GM21723 (cell line): ENCODE measurements around the gene SLC9A4.

Experiments
- ATAC-seq: cut with Tn5 transposase; IDR thresholded peaks from one replicate; pipeline ENCODE4 v1.9.1; 2021; ENCODE audit warnings: mild to moderate bottlenecking, moderate library complexity; ENCODE audit not compliant: unreplicated experiment

Gene SLC9A4

GRCh38 chr2:102494570-102494969 lies 21.5 kb downstream of the SLC9A4 start:
- ATAC-seq: no peak

GRCh38 chr2:102498414-102498813 lies 25.4 kb downstream of the SLC9A4 start:
- no peak for ATAC-seq

DNA sequence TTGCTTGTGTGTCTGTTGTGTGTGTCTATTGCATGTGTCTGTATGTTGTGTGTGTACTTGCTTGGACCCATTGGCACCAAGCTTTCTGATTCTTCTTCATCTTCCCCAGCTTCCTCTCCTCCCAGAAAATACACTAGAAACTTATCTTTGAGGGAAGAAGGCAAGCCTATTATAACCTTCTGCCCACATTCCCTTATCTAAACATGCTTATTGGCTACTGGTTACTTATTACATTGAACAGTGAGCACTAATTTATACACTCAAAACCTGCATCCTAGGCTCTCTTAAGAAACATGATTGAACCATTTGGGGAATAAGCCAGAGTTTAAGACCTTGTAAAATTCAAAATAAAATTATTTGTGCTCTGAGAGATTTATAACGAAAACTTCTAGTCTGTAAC lies 26.5 kb downstream of the SLC9A4 start:
- ATAC-seq: no peak

- ATAC-seq: no peak
These were observed 29.6 kb downstream of the SLC9A4 start for GRCh38 chr2:102502576-102502975.

GRCh38 chr2:102504833-102505232 lies 31.8 kb downstream of the SLC9A4 start:
- ATAC-seq: no peak

DNA sequence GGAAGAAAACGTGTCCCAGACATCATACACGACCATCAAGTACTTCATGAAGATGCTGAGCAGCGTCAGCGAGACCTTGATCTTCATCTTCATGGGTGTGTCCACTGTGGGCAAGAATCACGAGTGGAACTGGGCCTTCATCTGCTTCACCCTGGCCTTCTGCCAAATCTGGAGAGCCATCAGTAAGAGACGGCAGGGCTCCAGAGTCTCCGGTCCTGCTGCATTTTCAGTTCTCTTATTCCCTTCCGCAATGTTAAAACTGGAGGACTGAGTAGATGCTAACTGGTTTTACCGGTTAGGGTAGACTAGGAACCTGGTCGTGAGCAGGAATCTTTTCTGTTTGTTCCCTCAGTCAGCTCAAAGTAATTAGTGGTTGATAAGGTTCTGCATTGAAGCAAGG lies 32.3 kb downstream of the SLC9A4 start:
- no peak for ATAC-seq

GRCh38 chr2:102506743-102507142 lies 33.7 kb downstream of the SLC9A4 start:
- no peak for ATAC-seq

GRCh38 chr2:102508863-102509262 lies 35.8 kb downstream of the SLC9A4 start:
- ATAC-seq: no peak

- peak; percentile 56 for ATAC-seq
These were observed 36.7 kb downstream of the SLC9A4 start for GRCh38 chr2:102509749-102510148.

GRCh38 chr2:102510791-102511575 lies 38.0 kb downstream of the SLC9A4 start:
- no peak for ATAC-seq

DNA sequence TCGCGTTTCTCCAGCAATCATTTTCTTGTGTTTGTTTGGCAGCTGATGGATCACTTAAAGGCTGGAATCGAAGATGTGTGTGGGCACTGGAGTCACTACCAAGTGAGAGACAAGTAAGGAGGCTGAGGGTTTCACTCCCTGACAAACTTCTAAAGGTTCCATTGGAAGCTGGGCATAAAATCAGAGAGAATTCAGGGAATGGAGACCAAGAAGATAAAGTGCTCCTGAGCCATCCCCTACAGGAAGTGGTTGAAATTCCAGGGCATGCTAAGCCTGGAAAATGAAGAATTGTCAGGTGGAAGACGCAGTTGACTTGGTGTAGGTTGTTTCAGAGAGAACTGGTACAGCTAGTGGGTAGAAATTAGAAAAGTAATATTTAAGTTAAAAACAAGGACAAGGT lies 39.1 kb downstream of the SLC9A4 start:
- ATAC-seq: no peak

GRCh38 chr2:102513355-102513939 lies 40.4 kb downstream of the SLC9A4 start:
- ATAC-seq: no peak

GRCh38 chr2:102514061-102514785 lies 41.2 kb downstream of the SLC9A4 start:
- ATAC-seq: no peak

- no peak for ATAC-seq
These were observed 42.8 kb downstream of the SLC9A4 start for GRCh38 chr2:102515851-102516250.

DNA sequence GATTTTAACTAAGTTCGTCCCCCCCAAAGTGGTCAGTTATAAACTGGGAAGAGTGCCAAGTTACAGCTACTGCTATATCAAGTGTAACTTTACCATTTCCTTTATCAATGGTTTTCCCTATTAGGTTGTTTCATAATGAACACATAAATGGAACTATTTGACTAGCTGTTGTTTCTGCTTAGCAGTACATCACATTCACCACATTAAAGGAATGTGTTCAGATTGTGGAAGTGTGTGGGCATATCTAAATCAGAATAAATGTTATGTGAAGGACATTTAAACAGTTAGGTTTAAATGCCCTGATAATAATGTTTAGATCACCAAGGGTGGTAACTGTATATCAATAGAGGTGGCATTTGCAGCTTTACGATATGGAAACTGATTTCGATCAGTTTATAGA lies 45.1 kb downstream of the SLC9A4 start:
- ATAC-seq: no peak

- peak; percentile 77 for ATAC-seq
These were observed 47.0 kb downstream of the SLC9A4 start for GRCh38 chr2:102520009-102520408.

GRCh38 chr2:102520801-102521200 lies 47.8 kb downstream of the SLC9A4 start:
- no peak for ATAC-seq

DNA sequence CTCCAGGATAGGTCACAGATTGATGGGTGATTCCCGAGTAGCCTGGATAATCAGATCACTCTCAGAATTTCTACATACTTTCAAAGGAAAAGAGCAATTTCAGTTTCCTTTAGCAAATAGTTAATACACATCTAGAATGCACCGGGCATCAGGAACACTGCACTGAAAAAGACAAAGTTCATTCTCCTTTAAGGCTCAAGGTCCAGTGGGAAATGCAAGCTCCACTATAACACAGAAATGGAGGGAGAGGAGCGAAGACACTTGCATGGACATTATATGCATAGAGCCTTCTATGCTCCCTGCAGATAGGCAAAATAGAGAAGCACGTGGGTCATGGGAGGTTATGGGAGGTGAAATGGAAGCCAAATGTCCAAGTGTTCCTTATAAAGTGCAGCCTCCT lies 49.1 kb downstream of the SLC9A4 start:
- no peak for ATAC-seq

DNA sequence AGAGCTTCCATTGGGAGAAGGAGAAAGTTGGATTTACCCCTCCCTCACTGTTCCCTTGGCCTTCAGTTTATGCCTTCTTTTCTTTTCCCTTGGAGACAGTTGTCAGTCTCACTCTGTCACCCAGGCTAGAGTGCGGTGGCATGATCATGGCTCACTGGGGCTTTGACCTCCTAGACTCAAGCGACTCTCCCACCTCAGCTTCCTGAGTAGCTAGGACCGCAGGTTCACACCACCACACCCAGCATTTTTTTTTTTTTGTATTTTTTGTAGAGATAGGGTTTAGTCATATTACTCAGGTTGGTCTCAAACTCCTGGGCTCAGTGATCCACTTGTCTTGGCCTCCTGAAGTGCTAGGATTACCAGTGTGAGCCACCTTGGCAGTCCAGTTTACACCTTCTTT lies 49.9 kb downstream of the SLC9A4 start:
- ATAC-seq: no peak

- ATAC-seq: no peak
These were observed 50.6 kb downstream of the SLC9A4 start for GRCh38 chr2:102523651-102524050.

DNA sequence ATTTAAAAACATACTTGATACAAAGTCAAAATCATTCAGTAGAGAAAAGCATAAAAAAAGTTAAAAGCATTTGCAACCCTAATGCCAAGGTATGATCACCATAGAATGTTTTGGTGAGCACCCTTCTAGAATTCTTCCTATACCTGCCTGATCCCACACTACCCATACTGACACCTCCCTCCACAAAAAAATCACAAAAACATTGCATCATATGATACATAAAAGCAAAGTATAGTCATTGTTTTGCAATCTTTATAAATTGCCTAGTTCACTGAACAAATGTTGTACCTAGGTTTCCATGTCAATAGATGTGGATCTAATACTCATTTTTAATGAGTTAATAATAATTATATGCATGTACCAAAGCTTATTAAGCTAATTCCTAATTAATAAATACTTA lies 54.1 kb downstream of the SLC9A4 start:
- ATAC-seq: no peak

DNA sequence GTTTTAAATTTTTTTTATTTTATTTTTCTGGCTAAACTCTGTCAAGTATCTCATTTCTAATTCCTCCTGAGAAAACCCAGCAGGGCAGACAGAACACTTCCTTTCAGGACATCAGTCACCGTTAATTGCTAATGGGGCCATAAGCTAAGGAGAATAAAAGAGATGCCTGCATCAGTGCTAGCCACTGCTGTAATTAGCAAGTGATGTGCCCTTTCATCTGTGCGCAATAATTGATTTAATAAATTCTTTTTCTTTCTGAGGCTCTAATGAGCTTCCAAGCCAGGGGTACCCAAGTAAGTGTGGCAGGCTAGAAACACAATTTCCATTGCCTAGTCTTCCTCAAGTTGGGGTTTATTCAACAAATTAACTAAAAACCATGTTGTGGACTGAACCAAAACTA lies 65.5 kb downstream of the SLC9A4 start:
- ATAC-seq: no peak
